ENCODE results near the gene ADIPOR2. TPM values are rescaled to one million over a fixed set of nuclear protein-coding genes. Genes with fewer than 3 reads are reported as not detected.

Gene ADIPOR2, protein sequence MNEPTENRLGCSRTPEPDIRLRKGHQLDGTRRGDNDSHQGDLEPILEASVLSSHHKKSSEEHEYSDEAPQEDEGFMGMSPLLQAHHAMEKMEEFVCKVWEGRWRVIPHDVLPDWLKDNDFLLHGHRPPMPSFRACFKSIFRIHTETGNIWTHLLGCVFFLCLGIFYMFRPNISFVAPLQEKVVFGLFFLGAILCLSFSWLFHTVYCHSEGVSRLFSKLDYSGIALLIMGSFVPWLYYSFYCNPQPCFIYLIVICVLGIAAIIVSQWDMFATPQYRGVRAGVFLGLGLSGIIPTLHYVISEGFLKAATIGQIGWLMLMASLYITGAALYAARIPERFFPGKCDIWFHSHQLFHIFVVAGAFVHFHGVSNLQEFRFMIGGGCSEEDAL
- total RNA-seq: 35.7 TPM

DNA sequence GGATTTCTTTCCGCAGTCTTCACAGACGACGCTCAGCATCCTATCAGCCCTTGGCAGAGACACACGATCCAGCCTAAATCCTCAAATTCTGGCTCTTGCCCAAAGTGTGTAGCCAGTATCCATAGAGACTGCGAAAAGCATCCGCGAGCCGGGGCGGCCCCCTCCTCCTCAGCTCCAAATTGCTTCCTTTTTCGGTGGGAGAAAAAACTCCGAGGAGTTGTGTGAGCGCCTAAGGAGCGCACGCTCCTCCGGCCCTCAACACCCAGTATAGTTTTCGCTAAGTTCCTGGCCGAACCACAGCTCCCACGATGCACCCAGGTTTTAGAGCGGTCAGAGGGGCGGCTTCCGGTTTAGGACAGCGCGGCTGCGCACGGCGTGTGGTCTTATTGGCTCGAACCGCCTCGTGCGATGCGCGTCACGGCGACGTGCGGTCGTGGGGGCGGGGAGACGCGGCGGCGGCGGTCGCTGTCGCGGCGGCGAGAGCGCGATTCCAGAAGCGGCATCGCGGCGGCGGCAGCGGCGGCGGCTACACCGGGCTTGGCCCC lies at the start of gene ADIPOR2:
Gene ADIPOR2, plus strand, starts transcription at position 493 of the 545 bp plus-strand sequence. CDS start 63,274 bp downstream, outside the sequence.
- DNase-seq: peak; percentile 89

DNA sequence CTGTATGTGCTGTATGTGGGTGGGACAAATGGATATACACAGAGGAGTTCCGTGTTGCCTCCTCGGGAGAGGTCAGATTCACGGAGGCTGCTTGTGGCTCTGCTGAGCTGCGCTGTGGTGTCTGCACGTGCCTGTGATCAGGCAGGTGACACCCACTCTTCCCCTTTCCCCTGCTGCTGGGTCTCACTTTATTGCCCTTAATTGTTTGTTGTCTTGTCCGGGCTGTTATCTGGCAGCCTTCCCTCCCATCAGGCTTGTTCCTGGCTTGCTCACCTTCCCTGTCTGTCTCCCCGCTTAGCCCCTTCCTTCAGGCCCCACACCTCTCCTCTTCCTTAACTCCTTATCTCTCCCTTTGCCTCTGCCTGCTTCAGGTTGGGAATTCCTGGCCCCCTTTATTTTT lies 48.4 kb upstream of the ADIPOR2 start:
- DNase-seq: no peak

DNA sequence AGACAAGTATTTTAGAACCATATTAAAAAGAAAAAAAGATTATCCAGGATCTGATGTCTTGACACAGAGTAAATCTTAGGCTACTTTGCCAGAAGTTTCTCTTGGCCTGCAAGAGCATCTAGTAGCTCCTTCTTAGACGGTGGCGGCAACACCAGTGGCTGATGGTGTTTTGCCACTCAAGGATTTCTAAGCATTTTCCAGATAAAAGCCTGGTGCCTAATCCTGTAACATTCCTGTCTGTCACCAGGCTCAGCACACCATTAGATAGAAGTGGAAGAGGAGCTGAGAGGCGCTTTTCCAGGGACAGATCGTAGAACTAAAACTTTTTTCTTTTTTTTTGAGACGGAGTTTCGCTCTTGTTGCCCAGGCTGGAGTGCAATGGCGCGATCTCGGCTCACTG lies 47.8 kb upstream of the ADIPOR2 start:
- no peak for DNase-seq

DNA sequence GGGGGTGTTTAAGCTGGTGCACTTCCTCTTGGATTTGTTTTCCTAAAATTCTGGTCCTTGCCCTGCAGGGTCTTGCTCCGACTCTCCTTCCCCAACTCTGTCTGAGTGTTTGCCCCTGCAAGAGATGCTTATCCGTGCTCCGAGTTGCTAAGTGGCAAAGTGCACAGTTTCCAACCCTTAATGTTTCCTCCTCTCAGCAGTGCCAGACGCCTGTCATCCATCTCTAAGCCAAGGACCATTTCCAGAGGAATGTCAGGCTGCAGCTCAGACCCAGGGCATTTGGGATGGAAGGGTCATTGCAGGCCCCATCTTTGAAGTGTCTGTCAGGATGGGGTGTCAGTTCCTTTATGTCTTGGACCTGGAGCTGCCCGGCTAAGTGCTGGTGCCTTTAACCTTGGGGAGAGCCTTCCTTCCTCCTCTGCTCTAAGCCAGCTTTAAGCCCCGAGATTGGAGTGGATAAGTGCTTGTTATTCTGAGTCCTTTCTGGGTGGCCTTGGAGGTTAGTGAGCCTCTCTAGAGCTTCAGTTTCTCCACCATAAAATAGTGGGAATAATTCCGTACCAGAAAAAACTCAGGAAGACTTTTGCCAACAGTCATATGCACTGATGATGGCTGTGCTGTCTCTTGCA lies 46.9 kb upstream of the ADIPOR2 start:
- no peak for DNase-seq

DNA sequence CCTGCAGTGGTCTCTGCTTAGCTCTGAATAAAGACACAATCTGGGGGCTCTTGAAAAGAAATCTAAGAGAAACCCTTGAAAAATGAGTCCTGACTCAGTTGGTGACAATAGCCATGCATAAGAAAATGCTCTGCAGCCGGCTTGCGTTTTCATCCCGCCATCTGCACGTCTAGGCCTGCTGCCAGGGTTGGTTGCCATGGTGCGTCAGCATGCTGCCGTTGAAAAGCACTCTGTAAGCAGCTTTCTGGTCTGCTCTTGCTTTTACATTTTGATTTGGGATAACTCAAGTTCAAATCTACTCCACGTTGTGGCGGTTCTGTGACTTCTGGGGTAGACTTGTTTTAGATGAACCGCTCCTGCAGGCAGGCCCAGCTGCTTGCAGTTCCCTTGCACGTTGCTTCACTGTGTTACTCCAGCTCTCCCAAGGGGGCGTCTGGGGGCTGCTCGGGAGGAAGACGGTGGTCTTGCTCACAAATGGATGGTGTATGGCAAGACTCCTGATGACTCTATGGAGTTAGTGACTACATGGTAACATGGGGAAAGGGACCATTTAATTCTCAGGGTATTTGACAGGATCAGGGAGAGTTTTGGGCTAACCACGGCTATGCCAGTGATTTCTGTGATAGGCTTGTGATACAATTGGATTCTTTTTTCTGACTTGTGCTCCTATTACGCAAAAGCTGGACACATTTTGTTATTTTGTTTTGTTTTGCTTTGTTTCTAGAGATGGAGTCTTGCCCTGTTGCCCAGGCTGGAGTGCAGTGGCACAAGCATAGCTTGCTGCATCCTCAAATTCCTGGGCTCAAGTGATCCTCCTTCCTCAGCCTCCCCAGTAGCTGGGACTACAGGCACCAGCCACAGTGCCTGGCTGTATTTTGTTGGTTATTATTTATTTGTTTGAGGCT lies 46.1 kb upstream of the ADIPOR2 start:
- peak; percentile 91 for DNase-seq

DNA sequence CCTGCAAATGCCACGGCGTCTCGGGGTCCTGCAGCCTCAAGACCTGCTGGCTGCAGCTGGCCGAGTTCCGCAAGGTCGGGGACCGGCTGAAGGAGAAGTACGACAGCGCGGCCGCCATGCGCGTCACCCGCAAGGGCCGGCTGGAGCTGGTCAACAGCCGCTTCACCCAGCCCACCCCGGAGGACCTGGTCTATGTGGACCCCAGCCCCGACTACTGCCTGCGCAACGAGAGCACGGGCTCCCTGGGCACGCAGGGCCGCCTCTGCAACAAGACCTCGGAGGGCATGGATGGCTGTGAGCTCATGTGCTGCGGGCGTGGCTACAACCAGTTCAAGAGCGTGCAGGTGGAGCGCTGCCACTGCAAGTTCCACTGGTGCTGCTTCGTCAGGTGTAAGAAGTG lies 45.1 kb upstream of the ADIPOR2 start:
- no peak for DNase-seq

DNA sequence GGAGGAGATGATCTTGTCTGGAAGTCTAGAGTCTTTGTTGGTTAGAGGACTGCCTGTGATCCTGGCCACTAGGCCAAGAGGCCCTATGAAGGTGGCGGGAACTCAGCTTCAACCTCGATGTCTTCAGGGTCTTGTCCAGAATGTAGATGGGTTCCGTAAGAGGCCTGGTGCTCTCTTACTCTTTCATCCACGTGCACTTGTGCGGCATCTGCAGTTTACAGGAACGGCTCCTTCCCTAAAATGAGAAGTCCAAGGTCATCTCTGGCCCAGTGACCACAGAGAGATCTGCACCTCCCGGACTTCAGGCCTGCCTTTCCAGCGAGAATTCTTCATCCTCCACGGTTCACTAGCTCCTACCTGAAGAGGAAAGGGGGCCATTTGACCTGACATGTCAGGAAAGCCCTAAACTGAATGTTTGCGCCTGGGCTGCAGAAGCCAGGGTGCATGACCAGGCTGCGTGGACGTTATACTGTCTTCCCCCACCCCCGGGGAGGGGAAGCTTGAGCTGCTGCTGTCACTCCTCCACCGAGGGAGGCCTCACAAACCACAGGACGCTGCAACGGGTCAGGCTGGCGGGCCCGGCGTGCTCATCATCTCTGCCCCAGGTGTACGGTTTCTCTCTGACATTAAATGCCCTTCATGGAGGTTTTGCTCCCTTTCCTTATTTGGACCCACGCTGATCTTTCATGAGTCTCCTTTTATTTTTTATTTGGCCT lies 44.1 kb upstream of the ADIPOR2 start:
- DNase-seq: no peak

DNA sequence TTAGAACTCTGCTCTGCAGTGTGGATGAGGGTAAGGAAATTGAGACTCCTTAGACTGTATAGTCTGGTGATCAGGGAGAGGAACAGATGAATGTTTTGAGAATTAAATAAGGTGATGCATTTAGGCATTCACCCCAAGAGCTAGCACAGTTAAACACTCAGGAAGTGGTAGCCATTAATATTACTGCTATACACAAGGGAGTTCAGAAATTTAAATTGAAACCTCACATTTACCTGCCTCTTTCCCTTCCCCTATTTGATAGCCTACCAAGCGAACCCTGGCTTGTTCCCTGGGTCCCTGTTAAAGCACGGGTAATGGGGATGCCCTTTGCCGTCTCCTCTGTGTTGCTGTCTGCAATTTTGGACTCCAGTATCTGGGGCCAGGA lies 43.6 kb upstream of the ADIPOR2 start:
- DNase-seq: no peak

DNA sequence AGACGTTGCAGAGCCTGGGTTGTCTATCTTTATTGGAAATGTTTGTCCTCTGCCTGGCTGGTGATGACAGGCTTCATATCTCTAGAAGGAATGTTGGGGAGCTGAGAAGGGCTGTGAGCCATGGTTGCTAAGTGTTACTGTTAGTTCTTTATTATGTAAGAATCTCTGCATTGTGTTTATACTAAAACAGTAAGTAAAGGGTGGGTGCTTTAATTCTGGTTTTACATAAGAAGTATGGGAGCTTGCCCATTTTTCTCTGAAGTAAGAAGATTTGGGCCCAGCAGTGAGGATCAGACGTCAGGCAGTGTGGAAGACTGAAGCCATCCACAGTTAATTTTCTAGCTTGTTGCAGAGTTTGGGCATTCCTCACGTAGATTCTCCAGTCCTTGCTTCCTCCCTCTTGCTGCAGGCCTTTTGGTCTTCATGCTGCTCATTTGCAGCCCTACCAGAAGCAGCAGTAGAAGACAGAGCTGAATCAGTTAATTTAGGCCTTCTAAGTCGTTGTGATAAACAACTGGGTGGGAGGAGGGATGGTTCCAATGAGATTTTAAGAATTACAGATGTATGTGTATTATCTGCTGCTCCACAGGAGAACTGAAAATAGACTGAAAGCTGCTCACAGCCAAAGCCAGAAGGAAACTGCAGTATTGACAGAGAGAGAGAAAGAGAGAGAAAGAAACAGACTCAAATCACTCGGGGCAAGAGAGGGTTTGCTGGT lies 40.5 kb upstream of the ADIPOR2 start:
- no peak for DNase-seq

DNA sequence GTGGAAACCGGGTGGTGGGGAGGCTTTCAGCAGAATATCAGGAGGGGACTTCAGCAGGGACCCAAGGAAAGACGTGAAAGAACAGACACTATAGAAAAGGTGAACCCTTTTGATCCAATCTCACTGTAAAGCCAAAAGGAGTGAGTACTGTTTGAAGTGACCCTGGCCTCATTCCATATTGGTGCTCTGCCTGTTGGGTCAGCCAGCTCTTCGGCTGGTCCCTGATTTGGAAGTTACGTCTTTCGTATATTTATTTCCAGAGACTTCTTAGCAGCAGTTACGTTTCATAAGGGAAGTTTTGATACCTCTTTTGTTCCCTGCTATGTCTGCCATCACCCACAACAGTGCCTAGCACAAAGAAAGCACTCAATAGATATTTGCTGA lies 39.9 kb upstream of the ADIPOR2 start:
- no peak for DNase-seq

DNA sequence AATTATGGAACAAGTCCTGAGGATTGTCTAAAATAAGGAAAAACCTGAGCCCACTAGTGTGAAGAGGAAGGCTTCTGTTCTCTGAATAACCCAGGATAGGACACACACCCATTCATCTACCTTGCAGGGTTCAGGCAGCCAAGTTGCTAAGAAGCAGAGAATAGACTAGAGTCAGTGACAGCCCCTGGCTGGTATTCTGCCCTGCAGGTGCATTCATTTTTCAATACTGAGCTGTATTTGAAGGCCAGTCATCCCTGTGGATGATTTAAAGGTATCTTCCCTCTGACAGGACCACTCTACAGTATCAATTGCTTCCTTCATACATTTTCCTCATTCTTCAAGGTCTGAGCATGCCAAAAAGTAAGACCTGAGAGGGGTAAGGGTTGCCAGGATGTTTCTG lies 38.9 kb upstream of the ADIPOR2 start:
- DNase-seq: no peak

DNA sequence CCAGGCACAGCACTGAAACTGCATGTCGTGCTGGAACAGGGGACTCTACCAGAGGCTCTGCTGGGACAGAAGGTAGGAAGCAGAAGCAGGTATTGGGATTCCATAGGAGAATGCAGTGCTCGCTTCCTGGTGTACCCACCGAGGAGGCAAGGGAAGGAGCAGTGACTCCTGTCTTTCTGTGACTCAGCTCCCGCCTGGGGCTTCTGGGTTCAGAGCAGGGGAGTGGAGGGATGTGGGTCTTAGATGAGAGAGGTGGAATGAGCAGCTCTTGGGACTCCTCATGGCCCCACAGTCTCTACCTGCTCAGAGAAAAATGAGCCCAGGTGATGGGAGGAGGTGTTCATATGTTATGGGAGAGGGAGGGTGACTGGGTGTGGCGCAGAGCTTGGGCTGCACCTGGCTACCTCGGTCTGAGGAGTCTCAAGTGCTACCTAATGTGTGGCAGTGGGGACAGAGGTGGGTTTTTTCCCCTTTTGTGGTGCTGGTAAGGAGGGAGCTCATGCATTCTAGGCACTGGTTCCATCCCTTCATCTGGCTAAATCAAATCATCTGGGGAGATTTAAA lies 35.6 kb upstream of the ADIPOR2 start:
- DNase-seq: no peak

DNA sequence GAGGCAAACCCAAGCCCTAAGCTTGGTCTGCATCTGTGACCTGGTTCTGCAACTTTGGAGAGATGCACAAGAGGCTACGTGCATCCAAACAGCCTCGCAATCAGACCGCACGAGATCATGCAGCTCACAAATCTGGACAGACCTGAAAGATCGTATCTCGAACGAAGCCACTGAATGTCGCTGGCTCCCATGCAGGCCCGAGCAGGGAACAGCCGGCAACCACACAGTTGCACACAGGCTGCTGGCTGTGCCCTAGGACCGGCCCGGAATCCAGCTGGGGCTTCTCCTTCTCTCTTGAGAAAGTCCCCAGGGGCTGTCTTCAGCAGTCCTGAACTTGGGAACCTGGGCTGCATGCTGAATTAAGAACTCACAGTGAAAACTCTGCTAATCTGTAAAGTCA lies 34.0 kb upstream of the ADIPOR2 start:
- no peak for DNase-seq

DNA sequence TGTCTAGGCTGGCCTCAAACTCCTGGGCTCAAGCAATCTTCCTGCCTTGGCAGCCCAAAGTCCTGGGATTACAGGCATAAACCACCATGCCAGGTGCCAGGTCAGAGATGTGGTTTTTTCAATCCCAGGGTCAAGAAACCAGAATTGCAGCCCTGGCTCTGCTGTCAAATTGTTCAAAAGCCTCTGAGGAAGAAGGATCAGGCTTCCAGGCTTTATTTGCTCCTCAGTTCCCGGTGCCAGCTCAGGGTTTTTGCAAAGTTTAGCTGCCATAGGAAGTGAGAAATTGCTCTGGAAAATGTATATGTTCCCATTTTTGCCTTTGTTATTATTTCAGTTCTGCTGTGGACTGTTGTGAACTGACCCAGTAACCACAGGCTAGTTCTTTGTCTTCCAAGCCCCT lies 33.2 kb upstream of the ADIPOR2 start:
- DNase-seq: no peak

DNA sequence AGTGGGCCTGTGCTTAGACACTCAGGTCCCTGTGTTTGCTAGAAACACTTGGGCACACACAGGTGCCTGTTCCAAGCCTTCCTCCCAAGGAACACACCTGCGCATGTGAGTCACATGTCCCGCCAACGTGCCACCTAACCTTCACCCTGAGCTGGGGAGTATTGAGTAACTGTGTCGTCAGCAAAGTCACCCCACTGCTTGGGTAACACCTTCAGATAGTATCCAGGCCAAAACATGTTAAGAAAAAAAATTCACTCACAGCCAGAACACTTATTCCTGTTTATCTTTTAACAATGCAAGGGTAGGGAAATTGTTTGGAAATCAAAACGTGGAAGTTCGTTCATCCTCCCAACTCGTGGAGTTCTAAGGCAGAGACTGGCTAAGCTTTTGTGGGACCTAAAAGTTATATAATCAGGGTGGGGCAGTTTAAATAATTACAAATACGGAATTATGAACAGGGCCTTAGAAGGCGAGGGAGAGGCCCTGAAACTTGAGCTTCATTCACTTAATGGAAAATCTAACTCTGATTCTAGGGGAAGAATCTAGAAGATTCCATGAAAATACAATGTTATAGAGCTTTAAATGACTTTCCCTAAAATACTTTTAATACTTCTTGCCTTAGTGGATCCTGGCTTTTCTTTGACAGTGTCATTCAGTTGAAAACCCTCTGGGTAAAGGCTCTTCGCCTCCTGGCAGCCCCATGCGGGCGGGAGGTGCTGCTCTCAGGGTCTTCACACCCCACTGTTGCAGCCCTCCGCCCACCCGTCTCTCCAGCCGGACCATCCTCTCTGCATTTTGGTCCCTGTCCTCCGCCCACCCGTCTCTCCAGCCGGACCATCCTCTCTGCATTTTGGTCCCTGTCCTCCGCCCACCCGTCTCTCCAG lies 30.3 kb upstream of the ADIPOR2 start:
- no peak for DNase-seq

DNA sequence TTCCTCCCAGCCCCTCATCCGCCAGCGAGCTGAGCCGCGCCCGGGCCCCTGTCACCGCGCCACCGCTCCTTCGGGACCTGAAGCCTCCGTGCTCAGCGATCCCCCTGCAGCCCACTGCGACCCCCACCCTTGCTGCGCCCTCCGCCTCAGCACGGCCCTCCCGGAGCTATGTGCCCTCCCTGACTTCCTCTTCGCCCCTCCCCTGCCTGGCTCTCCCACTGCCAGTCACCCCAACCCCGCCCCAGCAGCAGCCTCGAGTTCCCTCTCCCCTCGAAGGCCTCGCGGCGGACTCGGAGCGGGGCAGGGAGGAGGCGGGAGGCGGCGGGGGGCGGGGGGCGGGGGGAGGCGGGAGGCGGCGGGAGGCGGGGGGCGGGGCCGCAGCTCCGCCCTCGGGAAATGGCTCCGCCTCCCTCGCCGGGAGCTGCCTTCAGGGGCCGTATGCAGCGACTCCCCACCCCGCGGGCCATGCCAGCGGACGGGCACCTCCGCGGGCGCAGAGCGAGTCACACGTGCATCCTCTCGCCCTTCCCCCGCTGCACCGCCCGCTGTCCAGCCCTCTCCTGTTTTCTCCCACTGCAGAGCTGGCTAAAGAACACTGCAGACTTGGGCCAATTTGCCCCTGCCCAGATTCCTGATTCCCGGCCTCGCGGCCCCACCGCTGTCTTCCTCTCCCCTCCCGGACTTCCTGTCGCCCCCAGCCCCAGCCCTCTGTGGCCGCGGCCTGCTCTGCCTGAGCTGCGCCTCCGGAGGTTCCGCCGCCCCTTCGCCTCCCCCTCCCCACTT lies 29.1 kb upstream of the ADIPOR2 start:
- peak; percentile 96 for DNase-seq

DNA sequence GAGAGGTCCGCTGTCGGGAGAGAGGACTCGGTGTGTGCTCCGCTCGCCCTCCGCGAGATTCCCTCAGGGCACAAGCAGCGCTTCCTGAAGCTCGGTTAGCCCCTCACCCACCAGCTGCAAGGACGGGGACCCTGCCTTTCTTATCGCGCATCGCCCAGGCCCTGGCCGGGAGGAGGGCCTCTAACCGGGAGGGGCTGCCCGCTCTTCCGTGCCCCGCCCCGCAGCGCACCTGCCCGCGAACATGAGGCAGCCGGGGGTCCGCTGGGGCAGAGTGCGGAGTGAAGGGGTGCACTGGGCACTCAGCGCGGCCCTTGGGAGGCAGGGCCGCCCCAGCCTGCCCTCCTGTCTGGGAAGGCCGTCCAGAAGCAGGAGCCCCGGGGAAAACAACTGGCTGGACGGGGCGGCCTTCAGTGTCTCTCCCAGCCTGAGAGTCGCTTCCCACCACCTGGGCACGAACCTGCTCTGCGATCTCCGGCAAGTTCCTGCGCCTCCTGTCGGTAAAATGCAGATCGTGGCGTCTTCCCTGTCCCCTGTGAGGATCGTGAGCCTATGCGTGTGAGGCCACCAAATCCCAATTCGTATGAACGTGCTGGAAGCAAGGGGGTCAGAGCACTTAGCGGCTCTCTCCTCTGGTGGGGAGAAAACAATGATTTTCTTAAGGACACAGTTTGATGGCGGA lies 28.0 kb upstream of the ADIPOR2 start:
- no peak for DNase-seq

DNA sequence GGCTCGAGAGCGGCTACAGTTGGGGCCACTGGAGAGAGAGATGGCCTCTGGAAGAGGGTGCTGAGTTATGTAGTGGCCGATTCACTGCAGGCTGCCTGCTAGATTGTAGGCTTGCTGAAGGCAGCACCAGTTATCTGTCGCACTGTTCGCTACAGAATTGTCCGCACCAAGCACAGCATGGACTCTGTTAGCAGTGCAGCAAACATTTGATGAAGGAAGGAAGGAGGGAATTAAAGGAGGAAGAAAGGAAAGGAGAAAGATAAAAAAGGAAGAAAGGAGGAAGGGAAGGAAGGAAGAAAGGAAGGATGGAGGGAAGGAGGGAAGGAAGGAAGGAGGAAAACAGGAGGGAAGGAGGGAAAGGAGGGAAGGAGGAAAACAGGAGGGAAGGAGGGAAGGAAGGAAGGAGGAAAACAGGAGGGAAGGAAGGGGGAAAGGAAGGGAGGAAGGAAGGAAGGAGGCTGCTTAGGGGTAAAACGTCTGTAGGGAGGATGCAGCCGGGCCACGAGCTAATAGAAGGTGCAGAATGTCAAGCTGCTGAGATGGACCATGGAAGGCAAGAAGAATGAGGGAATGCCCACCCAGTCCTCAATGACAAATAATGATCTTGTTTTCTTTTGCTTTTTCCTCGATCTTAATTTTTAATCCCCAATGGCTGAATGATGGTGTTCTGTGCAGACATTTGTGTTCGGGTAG lies 27.3 kb upstream of the ADIPOR2 start:
- DNase-seq: no peak

All from occipital lobe (tissue), 2 donors.